ENCODE results near the gene PHF13. TPM values are rescaled to one million over a fixed set of nuclear protein-coding genes. Genes with fewer than 3 reads are reported as not detected.

PHF13 gene
- total and polyA plus RNA-seq, 10 of the 15 experiments (the other 5 are each of a cell fraction or from before 2014, with no cell fraction given), result 0.87 to 15.4 (median 5.1) TPM

- intact Hi-C loops (cut with micrococcal nuclease; ENCODE audit: unreplicated experiment), result no loop called here
- Histone ChIP-seq H3K27me3 (replicated peaks in 1 of 2; ENCODE audit: control insufficient read depth in 2 of 2, insufficient read depth in 2 of 2, low read length in 1 of 2) (no peaks in the 10 kb centered on the region), H3K36me3 (ENCODE audit: control insufficient read depth in 2 of 2, insufficient read depth in 2 of 2, low read length in 1 of 2) (peaks cover 7 to 10% of the 10 kb centered on the region in 2 experiments; a peak in 3 of 4 replicates), H3K4me2 (ENCODE audit: control insufficient read depth, insufficient read depth) (no peak overlapping the region), H3K4me3 (no peak overlapping the region), H3K9me3 (replicated peaks; ENCODE audit: control insufficient read depth, insufficient read depth, low read length) (no peaks in the 10 kb centered on the region), H3K9ac (ENCODE audit: control insufficient read depth, insufficient read depth, low read length) (no peak overlapping the region), H3K79me2 (ENCODE audit: control insufficient read depth, insufficient read depth, low read length) (peaks cover 18% of the 10 kb centered on the region), H3K27ac (ENCODE audit: control insufficient read depth, insufficient read depth) (no peak overlapping the region), H4K20me1 (ENCODE audit: control insufficient read depth, insufficient read depth) (no peaks in the 10 kb centered on the region), H2AFZ (ENCODE audit: control insufficient read depth, low read depth, low read length) (no peak overlapping the region), H3K4me1 (ENCODE audit: control insufficient read depth, insufficient read depth, low read length) (peaks cover 9% of the 10 kb centered on the region)
- in situ Hi-C loops (cut with MboI), result no loop called here
- no peak for ATAC-seq
- ChIA-PET POLR2A (no interaction called here), CTCF (interaction anchor here (0.6 to 1.2 kb wide), 2 partner anchors 15 to 24 kb away, joined by 3 read pairs; no protein-coding TSS in a partner anchor), RAD21 (ENCODE audit: unreplicated experiment) (no interaction called here), SMC1A (ENCODE audit: uncharacterized antibody, unreplicated experiment) (no interaction called here)
- no peak for DNase-seq (ENCODE audit: low read depth, low spot score)
- WGBS (ENCODE audit: insufficient coverage, insufficient replicate concordance, low lambda C conversion rate, missing lambda C conversion rate), result 76% methylated on average over 12 of the region's 12 CpGs
- TF ChIP-seq CBFB (IDR thresholded peaks at IDR 0.05; ENCODE audit: low read depth), result no peak
- TF ChIP-seq ESRRA (IDR thresholded peaks at IDR 0.05; ENCODE audit: low read length), result no peak
- no peak for TF ChIP-seq NFIC (IDR thresholded peaks at IDR 0.05; ENCODE audit: low read depth, low read length)
- TF ChIP-seq STAT1 (conservative IDR thresholded peaks at IDR 0.05), result no peak
- TF ChIP-seq BACH1 (IDR thresholded peaks at IDR 0.05; ENCODE audit: borderline replicate concordance), result no peak
- TF ChIP-seq IRF3 (IDR thresholded peaks at IDR 0.05), result no peak
- no peak for TF ChIP-seq RUNX3 (IDR thresholded peaks at IDR 0.05; ENCODE audit: low read length)
- no peak for TF ChIP-seq ZBTB4 (CRISPR knock-in tag; IDR thresholded peaks at IDR 0.05)
- no peak for TF ChIP-seq PBX3 (IDR thresholded peaks at IDR 0.05; ENCODE audit: insufficient replicate concordance, low read depth, low read length)
- TF ChIP-seq CUX1 (IDR thresholded peaks at IDR 0.05; ENCODE audit: insufficient replicate concordance, low read depth, low read length), result no peak
- TF ChIP-seq SMARCA5 (IDR thresholded peaks at IDR 0.05), result no peak
- no TSS peak for BruUV-seq (replicated peaks)
- no peak for FAIRE-seq
Measured at GRCh38 chr1:6585081-6585722, 28.3 kb upstream of the PHF13 start.
